ENCODE measurements around the gene ZMYND19. TPM values are rescaled to one million over a fixed set of nuclear protein-coding genes. Genes with fewer than 3 reads are reported as not detected.
"Not testable (repeated sequence)": the region's sequence is repeated elsewhere in the genome, so short reads cannot be mapped to it uniquely, and the experiment has no call there.

ZMYND19 gene
- total and polyA plus RNA-seq, 12 donors, result 5.2 to 33.5 (median 17.9) TPM

GRCh38 chr9:137551264-137552021, 38.9 kb downstream of the ZMYND19 start, which contains the start of gene MRPL41:
TSS of gene MRPL41 (plus strand) at chr9:137551879. CDS start at chr9:137552082, 203 bp downstream.
- peak; percentile 84 to 95 (median 93) for DNase-seq
- Histone ChIP-seq H3K36me3 (replicated peaks in 1 of 2) (peaks cover 0 to 21% of the 10 kb centered on the region in 2 donors), H3K27ac (peak within 1 kb of the TSS; percentile 63 to 95 (median 85)), H3K9me3 (replicated peaks in 1 of 3) (no peaks in the 10 kb centered on the region), H3K4me3 (peak within 1 kb of the TSS; percentile 60 to 83 (median 75)), H3K27me3 (no peaks in the 10 kb centered on the region), H3K4me1 (replicated peaks in 1 of 2) (peaks cover 8 to 19% of the 10 kb centered on the region in 2 donors)
- intact Hi-C loops (cut with DNase I), result no loop called here
- WGBS, 4 donors, result 0 to 4% (median 1%) methylated on average over 5 to 91 of the region's 106 CpGs; no CpG with 5 or more reads in 1 of the 4 donors
- TF ChIP-seq CTCF (IDR thresholded peaks at IDR 0.05) (peak in 5 of 6 experiments; percentile 33 to 64 (median 45)), POLR2A (IDR thresholded peaks at IDR 0.05) (peak; percentile 47 to 76)

GRCh38 chr9:137550958-137551263, 39.4 kb downstream of the ZMYND19 start:
- H3K9me3 ChIP-seq (replicated peaks in 1 of 3); intact Hi-C loops (cut with DNase I); H3K27me3 ChIP-seq; DNase-seq: not testable (repeated sequence)
- H3K4me3 ChIP-seq, result peak overlapping the region in 2 of 4 donors; percentile 62 to 81
- peaks cover 0 to 15% of the 10 kb centered on the region in 2 donors for H3K36me3 ChIP-seq (replicated peaks in 1 of 2)
- H3K4me1 ChIP-seq (replicated peaks in 1 of 2), result peaks cover 8 to 19% of the 10 kb centered on the region in 2 donors
- H3K27ac ChIP-seq, result peak overlapping the region; percentile 46 to 95 (median 83)
- WGBS, 4 donors, result 0 to 3% (median 1%) methylated on average over 13 to 15 of the region's 17 CpGs; no CpG with 5 or more reads in 1 of the 4 donors

GRCh38 chr9:137550231-137550621, 40.1 kb downstream of the ZMYND19 start, which contains the start of gene PNPLA7:
TSS of gene PNPLA7 (minus strand) at chr9:137550402. CDS start at chr9:137550197, 205 bp downstream.
- Histone ChIP-seq H3K9me3 (replicated peaks in 1 of 3) (no peaks in the 10 kb centered on the region), H3K36me3 (replicated peaks in 1 of 2) (peaks cover 0 to 9% of the 10 kb centered on the region in 2 donors), H3K27me3 (no peaks in the 10 kb centered on the region), H3K4me1 (replicated peaks in 1 of 2) (peaks cover 8 to 19% of the 10 kb centered on the region in 2 donors), H3K27ac (peak within 1 kb of the TSS; percentile 46 to 95 (median 83)), H3K4me3 (peak within 1 kb of the TSS in 2 of 4 donors; percentile 62 to 81)
- WGBS, 4 donors, result 0 to 6% (median 3%) methylated on average over 5 to 13 of the region's 13 CpGs
- TF ChIP-seq CTCF (IDR thresholded peaks at IDR 0.05), result no peak
- peak in 1 of 2 donors; percentile 59 for TF ChIP-seq POLR2A (IDR thresholded peaks at IDR 0.05)
- DNase-seq, result peak; percentile 90 to 96 (median 95)
- intact Hi-C loops (cut with DNase I), result no loop called here

- no peak for DNase-seq
- Histone ChIP-seq H3K27me3 (no peaks in the 10 kb centered on the region), H3K4me3 (no peak overlapping the region), H3K4me1 (replicated peaks in 1 of 2) (peaks cover 8 to 18% of the 10 kb centered on the region in 2 donors), H3K9me3 (replicated peaks in 1 of 3) (no peaks in the 10 kb centered on the region), H3K36me3 (replicated peaks in 1 of 2) (no peaks in the 10 kb centered on the region), H3K27ac (no peak overlapping the region)
- TF ChIP-seq CTCF (IDR thresholded peaks at IDR 0.05) (no peak), POLR2A (IDR thresholded peaks at IDR 0.05) (no peak)
- intact Hi-C loops (cut with DNase I), result no loop called here
- 81 to 89% (median 84%) methylated on average over 14 to 23 of the region's 23 CpGs for WGBS, 4 donors
Observed at GRCh38 chr9:137547687-137548543, 42.4 kb downstream of the ZMYND19 start.

Data from adrenal gland (tissue), 12 donors.